ENCODE data around the gene CCIN. TPM values are rescaled to one million over a fixed set of nuclear protein-coding genes. Genes with fewer than 3 reads are reported as not detected.
A peak's percentile ranks its signal among the peaks of the same experiment; 100 is the strongest.

The CCIN gene
- polyA plus RNA-seq, 3 donors, result 0.11 to 2.3 (median 0.35) TPM

- DNase-seq, result peak in 2 of 3 donors; percentile 54 to 75
These were observed 520 bp downstream of the CCIN start for GRCh38 chr9:36169708-36170107.

GRCh38 chr9:36170531-36170930, 1.3 kb downstream of the CCIN start:
- no peaks in the 10 kb centered on the region for H4K20me1 ChIP-seq (ENCODE audit: insufficient read depth, low read length)
- H3K9ac ChIP-seq (ENCODE audit: insufficient read depth, low read length, poor library complexity, severe bottlenecking), result no peak overlapping the region
- Mint-ChIP-seq H3K4me3 (no peak overlapping the region), H3K36me3 (no peaks in the 10 kb centered on the region), H3K9me3 (no peaks in the 10 kb centered on the region), H3K27ac (no peak overlapping the region), H3K4me1 (peaks cover 30% of the 10 kb centered on the region), H3K27me3 (ENCODE audit: low read depth in 3 of 3) (peaks cover 5 to 18% (median 7%) of the 10 kb centered on the region in 3 donors)
- no peaks in the 10 kb centered on the region for H3K9me3 ChIP-seq (replicated peaks in 1 of 2; ENCODE audit: control insufficient read depth in 1 of 2, insufficient read depth in 1 of 2, low read length in 2 of 2)
- no peak overlapping the region for H2AFZ ChIP-seq (ENCODE audit: insufficient read depth, low read depth, low read length, poor library complexity, severe bottlenecking)
- H3K79me2 ChIP-seq (ENCODE audit: insufficient read depth, low read length), result no peaks in the 10 kb centered on the region
- peaks cover 18 to 21% of the 10 kb centered on the region in 2 donors for H3K4me1 ChIP-seq (ENCODE audit: control insufficient read depth in 1 of 2, insufficient read depth in 2 of 2, low read length in 2 of 2)
- intact Hi-C loops (cut with micrococcal nuclease), result no loop called here
- H3K4me2 ChIP-seq (replicated peaks; ENCODE audit: extremely low read depth, low read length, poor library complexity, severe bottlenecking), result no peak overlapping the region
- 97% methylated on average over 12 of the region's 13 CpGs for WGBS (ENCODE audit: insufficient coverage)
- H3K4me3 ChIP-seq (replicated peaks in 1 of 3; ENCODE audit: low read depth in 2 of 3, low read length in 3 of 3), result no peak overlapping the region
- no peaks in the 10 kb centered on the region for H3K36me3 ChIP-seq (replicated peaks in 1 of 2; ENCODE audit: control insufficient read depth in 1 of 2, insufficient read depth in 2 of 2, low read length in 2 of 2)
- H3K27me3 ChIP-seq (ENCODE audit: control insufficient read depth in 2 of 2, insufficient read depth in 2 of 2, low read length in 2 of 2), result no peaks in the 10 kb centered on the region
- no peak overlapping the region for H3K27ac ChIP-seq (ENCODE audit: low read depth in 1 of 2, low read length in 2 of 2)
- DNase-seq, result no peak
- no peak for TF ChIP-seq CTCF (IDR thresholded peaks at IDR 0.05)

More at GRCh38 chr9:36169708-36170107, 520 bp downstream of the CCIN start:
- Histone ChIP-seq H3K4me2 (replicated peaks; ENCODE audit: extremely low read depth, low read length, poor library complexity, severe bottlenecking) (no peak overlapping the region), H3K36me3 (replicated peaks in 1 of 2; ENCODE audit: control insufficient read depth in 1 of 2, insufficient read depth in 2 of 2, low read length in 2 of 2) (no peaks in the 10 kb centered on the region), H3K79me2 (ENCODE audit: insufficient read depth, low read length) (no peaks in the 10 kb centered on the region), H3K9ac (ENCODE audit: insufficient read depth, low read length, poor library complexity, severe bottlenecking) (no peak overlapping the region), H3K27ac (ENCODE audit: low read depth in 1 of 2, low read length in 2 of 2) (no peak overlapping the region), H3K4me3 (replicated peaks in 1 of 3; ENCODE audit: low read depth in 2 of 3, low read length in 3 of 3) (no peak overlapping the region), H3K27me3 (ENCODE audit: control insufficient read depth in 2 of 2, insufficient read depth in 2 of 2, low read length in 2 of 2) (no peaks in the 10 kb centered on the region), H2AFZ (ENCODE audit: insufficient read depth, low read depth, low read length, poor library complexity, severe bottlenecking) (no peak overlapping the region), H3K9me3 (replicated peaks in 1 of 2; ENCODE audit: control insufficient read depth in 1 of 2, insufficient read depth in 1 of 2, low read length in 2 of 2) (no peaks in the 10 kb centered on the region), H4K20me1 (ENCODE audit: insufficient read depth, low read length) (no peaks in the 10 kb centered on the region), H3K4me1 (ENCODE audit: control insufficient read depth in 1 of 2, insufficient read depth in 2 of 2, low read length in 2 of 2) (peaks cover 18 to 28% of the 10 kb centered on the region in 2 donors)
- Mint-ChIP-seq H3K4me3 (peak overlapping the region; percentile 10 to 30), H3K27me3 (ENCODE audit: low read depth in 3 of 3) (peaks cover 5 to 18% (median 7%) of the 10 kb centered on the region in 3 donors), H3K9me3 (no peaks in the 10 kb centered on the region), H3K4me1 (peaks cover 37% of the 10 kb centered on the region), H3K36me3 (no peaks in the 10 kb centered on the region), H3K27ac (peak overlapping the region in 2 of 7 donors; percentile 36 to 71)
- 51% methylated on average over 17 of the region's 17 CpGs for WGBS (ENCODE audit: insufficient coverage)
- intact Hi-C loops (cut with micrococcal nuclease), result loop anchor here (5.0 to 10.0 kb wide), 2 partner anchors 42 to 135 kb away; partner anchors contain the start of gene RECK (in 2 of the 2)
- TF ChIP-seq CTCF (IDR thresholded peaks at IDR 0.05), result no peak

Data from CD14-positive monocyte (primary cell).